Measurements from ENCODE around the gene HLA-DQA2.

Gene HLA-DQA2

GRCh38 chr6:32716396-32716795 lies 24.8 kb upstream of the HLA-DQA2 start (continued):
- TF ChIP-seq POU6F1 (CRISPR knock-in tag; IDR thresholded peaks at IDR 0.05; ENCODE audit: borderline replicate concordance, low read depth) (no peak), ZC3H10 (CRISPR knock-in tag; IDR thresholded peaks at IDR 0.05) (no peak), ZNF70 (CRISPR knock-in tag; IDR thresholded peaks at IDR 0.05) (no peak), RARB (CRISPR knock-in tag; IDR thresholded peaks at IDR 0.05) (no peak), ZFP3 (CRISPR knock-in tag; IDR thresholded peaks at IDR 0.05) (no peak), ISL1 (CRISPR knock-in tag; IDR thresholded peaks at IDR 0.05) (no peak)

- TF ChIP-seq POU6F1 (CRISPR knock-in tag; IDR thresholded peaks at IDR 0.05; ENCODE audit: borderline replicate concordance, low read depth), result no peak
- no peak for TF ChIP-seq TCF4 (CRISPR knock-in tag; IDR thresholded peaks at IDR 0.05; ENCODE audit: borderline replicate concordance)
- no peak for TF ChIP-seq TOX (CRISPR knock-in tag; IDR thresholded peaks at IDR 0.05; ENCODE audit: borderline replicate concordance)
- no peak for TF ChIP-seq GLIS3 (CRISPR knock-in tag; IDR thresholded peaks at IDR 0.05)
- no peak for TF ChIP-seq ISL1 (CRISPR knock-in tag; IDR thresholded peaks at IDR 0.05)
- no peak for ATAC-seq
Measured at GRCh38 chr6:32718879-32719278, 22.3 kb upstream of the HLA-DQA2 start.

- no peak for ATAC-seq
Measured at GRCh38 chr6:32738126-32738525, 3.1 kb upstream of the HLA-DQA2 start.

GRCh38 chr6:32742374-32742773 lies 1.2 kb downstream of the HLA-DQA2 start:
- TF ChIP-seq ISL1 (CRISPR knock-in tag; IDR thresholded peaks at IDR 0.05), result no peak
- no peak for ATAC-seq

More at GRCh38 chr6:32738126-32738525, 3.1 kb upstream of the HLA-DQA2 start:
- TF ChIP-seq SNAI2 (CRISPR knock-in tag; IDR thresholded peaks at IDR 0.05) (no peak), ESRRG (CRISPR knock-in tag; IDR thresholded peaks at IDR 0.05) (no peak), RARB (CRISPR knock-in tag; IDR thresholded peaks at IDR 0.05) (no peak), ZNF8 (CRISPR knock-in tag; IDR thresholded peaks at IDR 0.05) (no peak), CREB5 (CRISPR knock-in tag; IDR thresholded peaks at IDR 0.05; ENCODE audit: low read depth) (no peak), ZC3H10 (CRISPR knock-in tag; IDR thresholded peaks at IDR 0.05) (no peak), TOX (CRISPR knock-in tag; IDR thresholded peaks at IDR 0.05; ENCODE audit: borderline replicate concordance) (no peak), ZFP30 (CRISPR knock-in tag; IDR thresholded peaks at IDR 0.05) (no peak), OSR1 (CRISPR knock-in tag; IDR thresholded peaks at IDR 0.05) (no peak), GLIS3 (CRISPR knock-in tag; IDR thresholded peaks at IDR 0.05) (no peak), ISL1 (CRISPR knock-in tag; IDR thresholded peaks at IDR 0.05) (no peak), ZNF70 (CRISPR knock-in tag; IDR thresholded peaks at IDR 0.05) (no peak), PPARA (CRISPR knock-in tag; IDR thresholded peaks at IDR 0.05; ENCODE audit: borderline replicate concordance) (no peak), PATZ1 (CRISPR knock-in tag; IDR thresholded peaks at IDR 0.05; ENCODE audit: borderline replicate concordance) (no peak), ARNTL (CRISPR knock-in tag; IDR thresholded peaks at IDR 0.05; ENCODE audit: borderline replicate concordance, low read depth) (no peak), BACH2 (CRISPR knock-in tag; IDR thresholded peaks at IDR 0.05; ENCODE audit: borderline replicate concordance) (no peak)

- ATAC-seq, result no peak
- no peak for TF ChIP-seq ARNTL (CRISPR knock-in tag; IDR thresholded peaks at IDR 0.05; ENCODE audit: borderline replicate concordance, low read depth)
- TF ChIP-seq ZFP30 (CRISPR knock-in tag; IDR thresholded peaks at IDR 0.05), result no peak
- no peak for TF ChIP-seq CSDC2 (CRISPR knock-in tag; IDR thresholded peaks at IDR 0.05)
- no peak for TF ChIP-seq BACH2 (CRISPR knock-in tag; IDR thresholded peaks at IDR 0.05; ENCODE audit: borderline replicate concordance)
- no peak for TF ChIP-seq ZC3H10 (CRISPR knock-in tag; IDR thresholded peaks at IDR 0.05)
- no peak for TF ChIP-seq ZNF8 (CRISPR knock-in tag; IDR thresholded peaks at IDR 0.05)
- no peak for TF ChIP-seq POU6F1 (CRISPR knock-in tag; IDR thresholded peaks at IDR 0.05; ENCODE audit: borderline replicate concordance, low read depth)
- TF ChIP-seq TOX (CRISPR knock-in tag; IDR thresholded peaks at IDR 0.05; ENCODE audit: borderline replicate concordance), result no peak
- no peak for TF ChIP-seq PPARA (CRISPR knock-in tag; IDR thresholded peaks at IDR 0.05; ENCODE audit: borderline replicate concordance)
- no peak for TF ChIP-seq PATZ1 (CRISPR knock-in tag; IDR thresholded peaks at IDR 0.05; ENCODE audit: borderline replicate concordance)
Measured at GRCh38 chr6:32744776-32745175, 3.6 kb downstream of the HLA-DQA2 start.
